HG02763 (cell line): ENCODE data around the gene CCNL1.

Experiments
- ATAC-seq: cut with Tn5 transposase; IDR thresholded peaks from one replicate; pipeline ENCODE4 v1.9.1; 2021; ENCODE audit warnings: mild to moderate bottlenecking, moderate library complexity; ENCODE audit not compliant: unreplicated experiment

CCNL1 gene

GRCh38 chr3:157126365-157126764, 33.6 kb downstream of the CCNL1 start:
- ATAC-seq = no peak

GRCh38 chr3:157125101-157125500, 34.8 kb downstream of the CCNL1 start:
- no peak for ATAC-seq

- no peak for ATAC-seq
These were observed 36.3 kb downstream of the CCNL1 start for GRCh38 chr3:157123621-157124020.

GRCh38 chr3:157122832-157123427, 37.0 kb downstream of the CCNL1 start:
- no peak for ATAC-seq

- ATAC-seq = no peak
These were observed 37.8 kb downstream of the CCNL1 start for GRCh38 chr3:157122116-157122515.

GRCh38 chr3:157121522-157121921, 38.4 kb downstream of the CCNL1 start:
- no peak for ATAC-seq

GRCh38 chr3:157120071-157120892, 39.7 kb downstream of the CCNL1 start:
- no peak for ATAC-seq

- ATAC-seq = no peak
These were observed 40.5 kb downstream of the CCNL1 start for GRCh38 chr3:157119369-157119951.

GRCh38 chr3:157117875-157118654, 41.9 kb downstream of the CCNL1 start:
- ATAC-seq = no peak

GRCh38 chr3:157117206-157117605, 42.7 kb downstream of the CCNL1 start:
- ATAC-seq = no peak

- ATAC-seq = no peak
These were observed 43.9 kb downstream of the CCNL1 start for GRCh38 chr3:157116017-157116416.

GRCh38 chr3:157115069-157116006, 44.6 kb downstream of the CCNL1 start:
- ATAC-seq = no peak

GRCh38 chr3:157113832-157114505, 46.0 kb downstream of the CCNL1 start:
- ATAC-seq = no peak

- ATAC-seq = no peak
These were observed 47.4 kb downstream of the CCNL1 start for GRCh38 chr3:157112536-157112935.

- ATAC-seq = no peak
These were observed 48.4 kb downstream of the CCNL1 start for GRCh38 chr3:157111518-157111917.

GRCh38 chr3:157110761-157111278, 49.1 kb downstream of the CCNL1 start:
- ATAC-seq = no peak

GRCh38 chr3:157109267-157110141, 50.4 kb downstream of the CCNL1 start:
- no peak for ATAC-seq

- ATAC-seq = no peak
These were observed 52.3 kb downstream of the CCNL1 start for GRCh38 chr3:157107644-157108133.
